ENCODE results near the gene CTSH.

Gene CTSH

GRCh38 chr15:78989701-78990240 lies 44.9 kb upstream of the CTSH start:
- no peak for DNase-seq (ENCODE audit: low read depth, low spot score)
- no peak overlapping the region for H3K9ac ChIP-seq (ENCODE audit: insufficient read length)
- H3K4me3 ChIP-seq: no peak overlapping the region
- H3K9me3 ChIP-seq (ENCODE audit: low read depth, low read length): no peaks in the 10 kb centered on the region
- H3K36me3 ChIP-seq (ENCODE audit: insufficient read depth, low read length): no peaks in the 10 kb centered on the region
- no peak overlapping the region for H3K27ac ChIP-seq
- TF ChIP-seq EZH2 (IDR thresholded peaks at IDR 0.05) (no peak), POLR2AphosphoS5 (IDR thresholded peaks at IDR 0.05; ENCODE audit: borderline replicate concordance, low read depth, low read length) (no peak), FOXP2 (optimal IDR thresholded peaks at IDR 0.05; ENCODE audit: control extremely low read depth, extremely low read length, insufficient read depth) (no peak)

- H3K9ac ChIP-seq (ENCODE audit: insufficient read length): no peak overlapping the region
- no peak overlapping the region for H3K4me3 ChIP-seq
- H3K9me3 ChIP-seq (ENCODE audit: low read depth, low read length): no peaks in the 10 kb centered on the region
- TF ChIP-seq POLR2AphosphoS5 (IDR thresholded peaks at IDR 0.05; ENCODE audit: borderline replicate concordance, low read depth, low read length) (no peak), FOXP2 (optimal IDR thresholded peaks at IDR 0.05; ENCODE audit: control extremely low read depth, extremely low read length, insufficient read depth) (no peak), EZH2 (IDR thresholded peaks at IDR 0.05) (no peak)
- DNase-seq (ENCODE audit: low read depth, low spot score): no peak
- H3K36me3 ChIP-seq (ENCODE audit: insufficient read depth, low read length): no peaks in the 10 kb centered on the region
- H3K27ac ChIP-seq: no peak overlapping the region
Observed at GRCh38 chr15:78988361-78988911, 43.6 kb upstream of the CTSH start.

GRCh38 chr15:78987556-78988360 lies 42.9 kb upstream of the CTSH start:
- Histone ChIP-seq H3K9ac (ENCODE audit: insufficient read length) (no peak overlapping the region), H3K27ac (no peak overlapping the region), H3K36me3 (ENCODE audit: insufficient read depth, low read length) (no peaks in the 10 kb centered on the region), H3K4me3 (no peak overlapping the region), H3K9me3 (ENCODE audit: low read depth, low read length) (no peaks in the 10 kb centered on the region)
- TF ChIP-seq FOXP2 (optimal IDR thresholded peaks at IDR 0.05; ENCODE audit: control extremely low read depth, extremely low read length, insufficient read depth): no peak
- no peak for TF ChIP-seq POLR2AphosphoS5 (IDR thresholded peaks at IDR 0.05; ENCODE audit: borderline replicate concordance, low read depth, low read length)
- TF ChIP-seq EZH2 (IDR thresholded peaks at IDR 0.05): no peak
- DNase-seq (ENCODE audit: low read depth, low spot score): no peak

GRCh38 chr15:78985859-78986475 lies 41.1 kb upstream of the CTSH start:
- TF ChIP-seq POLR2AphosphoS5 (IDR thresholded peaks at IDR 0.05; ENCODE audit: borderline replicate concordance, low read depth, low read length): no peak
- no peak for TF ChIP-seq EZH2 (IDR thresholded peaks at IDR 0.05)
- TF ChIP-seq FOXP2 (optimal IDR thresholded peaks at IDR 0.05; ENCODE audit: control extremely low read depth, extremely low read length, insufficient read depth): no peak
- Histone ChIP-seq H3K9me3 (ENCODE audit: low read depth, low read length) (no peaks in the 10 kb centered on the region), H3K27ac (no peak overlapping the region), H3K36me3 (ENCODE audit: insufficient read depth, low read length) (no peaks in the 10 kb centered on the region), H3K4me3 (no peak overlapping the region), H3K9ac (ENCODE audit: insufficient read length) (no peak overlapping the region)
- no peak for DNase-seq (ENCODE audit: low read depth, low spot score)

- Histone ChIP-seq H3K4me3 (no peak overlapping the region), H3K9me3 (ENCODE audit: low read depth, low read length) (no peaks in the 10 kb centered on the region)
- no peak for DNase-seq (ENCODE audit: low read depth, low spot score)
Observed at GRCh38 chr15:78984041-78984440, 39.2 kb upstream of the CTSH start.

GRCh38 chr15:78983146-78983918 lies 38.5 kb upstream of the CTSH start:
- H3K9me3 ChIP-seq (ENCODE audit: low read depth, low read length): no peaks in the 10 kb centered on the region
- TF ChIP-seq FOXP2 (optimal IDR thresholded peaks at IDR 0.05; ENCODE audit: control extremely low read depth, extremely low read length, insufficient read depth) (no peak), POLR2AphosphoS5 (IDR thresholded peaks at IDR 0.05; ENCODE audit: borderline replicate concordance, low read depth, low read length) (no peak)
- H3K36me3 ChIP-seq (ENCODE audit: insufficient read depth, low read length): no peaks in the 10 kb centered on the region
- no peak overlapping the region for H3K4me3 ChIP-seq
- DNase-seq (ENCODE audit: low read depth, low spot score): no peak
- H3K27ac ChIP-seq: no peak overlapping the region
- no peak overlapping the region for H3K9ac ChIP-seq (ENCODE audit: insufficient read length)

More at GRCh38 chr15:78984041-78984440, 39.2 kb upstream of the CTSH start:
- no peaks in the 10 kb centered on the region for H3K36me3 ChIP-seq (ENCODE audit: insufficient read depth, low read length)
- no peak overlapping the region for H3K27ac ChIP-seq
- H3K9ac ChIP-seq (ENCODE audit: insufficient read length): no peak overlapping the region
- TF ChIP-seq POLR2AphosphoS5 (IDR thresholded peaks at IDR 0.05; ENCODE audit: borderline replicate concordance, low read depth, low read length): no peak
- TF ChIP-seq FOXP2 (optimal IDR thresholded peaks at IDR 0.05; ENCODE audit: control extremely low read depth, extremely low read length, insufficient read depth): no peak
- TF ChIP-seq EZH2 (IDR thresholded peaks at IDR 0.05): no peak

GRCh38 chr15:78982736-78983135 lies 37.9 kb upstream of the CTSH start:
- no peaks in the 10 kb centered on the region for H3K9me3 ChIP-seq (ENCODE audit: low read depth, low read length)
- no peak for TF ChIP-seq POLR2AphosphoS5 (IDR thresholded peaks at IDR 0.05; ENCODE audit: borderline replicate concordance, low read depth, low read length)
- TF ChIP-seq FOXP2 (optimal IDR thresholded peaks at IDR 0.05; ENCODE audit: control extremely low read depth, extremely low read length, insufficient read depth): no peak
- no peak for TF ChIP-seq EZH2 (IDR thresholded peaks at IDR 0.05)
- no peak overlapping the region for H3K27ac ChIP-seq
- DNase-seq (ENCODE audit: low read depth, low spot score): no peak
- no peak overlapping the region for H3K9ac ChIP-seq (ENCODE audit: insufficient read length)
- no peak overlapping the region for H3K4me3 ChIP-seq
- H3K36me3 ChIP-seq (ENCODE audit: insufficient read depth, low read length): no peaks in the 10 kb centered on the region

All from SK-N-MC (cell line).